ENCODE data around the gene FABP2. TPM values are rescaled to one million over a fixed set of nuclear protein-coding genes. Genes with fewer than 3 reads are reported as not detected.
"Not testable (repeated sequence)": the region's sequence is repeated elsewhere in the genome, so short reads cannot be mapped to it uniquely, and the experiment has no call there.

FABP2 gene
- total RNA-seq, 5 donors from 2014 or later (not counting 1 experiment from before 2014, with no cell fraction given): not detected

- H3K27me3 Mint-ChIP-seq; H3K4me1 ChIP-seq (ENCODE audit: control insufficient read depth in 1 of 2, extremely low read depth in 1 of 2, insufficient read depth in 2 of 2, low read length in 2 of 2); H3K27ac ChIP-seq (ENCODE audit: low read length); ATAC-seq (replicated peaks in 1 of 4); DNase-seq; H3K36me3 ChIP-seq (ENCODE audit: control insufficient read depth in 2 of 2, extremely low read depth in 1 of 2, insufficient read depth in 1 of 2, low read length in 1 of 2); H3K27me3 ChIP-seq (replicated peaks in 1 of 2; ENCODE audit: control insufficient read depth in 2 of 2, extremely low read depth in 1 of 2, insufficient read depth in 2 of 2, low read length in 1 of 2); CTCF ChIA-PET; H3K9me3 Mint-ChIP-seq; H3K4me3 Mint-ChIP-seq; POLR2A ChIA-PET; H3K27ac Mint-ChIP-seq; H3K4me3 ChIP-seq (ENCODE audit: control insufficient read depth in 1 of 2, extremely low read depth in 1 of 2, low read length in 1 of 2); H3K9me3 ChIP-seq; H3K36me3 Mint-ChIP-seq: not testable (repeated sequence)
- H3K4me1 Mint-ChIP-seq: peaks cover 0 to 12% (median 6%) of the 10 kb centered on the region in 3 donors
- 96% methylated on average over 3 of the region's 3 CpGs for WGBS (ENCODE audit: insufficient coverage)
Observed at GRCh38 chr4:119362413-119362812, 40.5 kb upstream of the FABP2 start.

GRCh38 chr4:119359873-119360272 lies 37.9 kb upstream of the FABP2 start:
- H3K9me3 ChIP-seq; ATAC-seq (replicated peaks in 1 of 4); CTCF ChIA-PET; H3K9me3 Mint-ChIP-seq; H3K27me3 Mint-ChIP-seq; H3K4me3 Mint-ChIP-seq; H3K4me1 ChIP-seq (ENCODE audit: control insufficient read depth in 1 of 2, extremely low read depth in 1 of 2, insufficient read depth in 2 of 2, low read length in 2 of 2); H3K27ac ChIP-seq (ENCODE audit: low read length); H3K27me3 ChIP-seq (replicated peaks in 1 of 2; ENCODE audit: control insufficient read depth in 2 of 2, extremely low read depth in 1 of 2, insufficient read depth in 2 of 2, low read length in 1 of 2); H3K4me1 Mint-ChIP-seq; DNase-seq; H3K27ac Mint-ChIP-seq; H3K4me3 ChIP-seq (ENCODE audit: control insufficient read depth in 1 of 2, extremely low read depth in 1 of 2, low read length in 1 of 2); H3K36me3 ChIP-seq (ENCODE audit: control insufficient read depth in 2 of 2, extremely low read depth in 1 of 2, insufficient read depth in 1 of 2, low read length in 1 of 2); H3K36me3 Mint-ChIP-seq: not testable (repeated sequence)
- POLR2A ChIA-PET: interaction anchor here (0.6 to 0.7 kb wide), 2 partner anchors 32 to 102 kb away, joined by 3 to 4 read pairs; no protein-coding TSS in a partner anchor
- WGBS (ENCODE audit: insufficient coverage): no CpG with 5 or more reads among the region's 2 CpGs

- H3K9me3 Mint-ChIP-seq, POLR2A ChIA-PET: not testable (repeated sequence)
Observed at GRCh38 chr4:119356796-119357195, 34.9 kb upstream of the FABP2 start.

GRCh38 chr4:119356041-119356440 lies 34.1 kb upstream of the FABP2 start:
- H3K9me3 Mint-ChIP-seq; H3K4me3 ChIP-seq (ENCODE audit: control insufficient read depth in 1 of 2, extremely low read depth in 1 of 2, low read length in 1 of 2); H3K4me3 Mint-ChIP-seq; H3K27me3 ChIP-seq (replicated peaks in 1 of 2; ENCODE audit: control insufficient read depth in 2 of 2, extremely low read depth in 1 of 2, insufficient read depth in 2 of 2, low read length in 1 of 2); POLR2A ChIA-PET; H3K9me3 ChIP-seq; DNase-seq; H3K27ac ChIP-seq (ENCODE audit: low read length); H3K36me3 ChIP-seq (ENCODE audit: control insufficient read depth in 2 of 2, extremely low read depth in 1 of 2, insufficient read depth in 1 of 2, low read length in 1 of 2); CTCF ChIA-PET; ATAC-seq (replicated peaks in 1 of 4); H3K4me1 Mint-ChIP-seq; H3K36me3 Mint-ChIP-seq; H3K4me1 ChIP-seq (ENCODE audit: control insufficient read depth in 1 of 2, extremely low read depth in 1 of 2, insufficient read depth in 2 of 2, low read length in 2 of 2); H3K27me3 Mint-ChIP-seq; H3K27ac Mint-ChIP-seq: not testable (repeated sequence)
- no CpG with 5 or more reads among the region's 1 CpG for WGBS (ENCODE audit: insufficient coverage)

More at GRCh38 chr4:119356796-119357195, 34.9 kb upstream of the FABP2 start:
- no CpG with 5 or more reads among the region's 1 CpG for WGBS (ENCODE audit: insufficient coverage)
- H3K36me3 Mint-ChIP-seq; H3K27me3 Mint-ChIP-seq; H3K9me3 ChIP-seq; H3K4me3 ChIP-seq (ENCODE audit: control insufficient read depth in 1 of 2, extremely low read depth in 1 of 2, low read length in 1 of 2); ATAC-seq (replicated peaks in 1 of 4); H3K27ac Mint-ChIP-seq; H3K27ac ChIP-seq (ENCODE audit: low read length); DNase-seq; CTCF ChIA-PET; H3K4me1 ChIP-seq (ENCODE audit: control insufficient read depth in 1 of 2, extremely low read depth in 1 of 2, insufficient read depth in 2 of 2, low read length in 2 of 2); H3K4me1 Mint-ChIP-seq; H3K27me3 ChIP-seq (replicated peaks in 1 of 2; ENCODE audit: control insufficient read depth in 2 of 2, extremely low read depth in 1 of 2, insufficient read depth in 2 of 2, low read length in 1 of 2); H3K4me3 Mint-ChIP-seq; H3K36me3 ChIP-seq (ENCODE audit: control insufficient read depth in 2 of 2, extremely low read depth in 1 of 2, insufficient read depth in 1 of 2, low read length in 1 of 2): not testable (repeated sequence)

GRCh38 chr4:119353364-119353763 lies 31.4 kb upstream of the FABP2 start:
- H3K4me3 ChIP-seq (ENCODE audit: control insufficient read depth in 1 of 2, extremely low read depth in 1 of 2, low read length in 1 of 2); H3K4me3 Mint-ChIP-seq; H3K4me1 ChIP-seq (ENCODE audit: control insufficient read depth in 1 of 2, extremely low read depth in 1 of 2, insufficient read depth in 2 of 2, low read length in 2 of 2); H3K9me3 ChIP-seq; H3K36me3 Mint-ChIP-seq; H3K4me1 Mint-ChIP-seq; H3K27me3 Mint-ChIP-seq; H3K27ac ChIP-seq (ENCODE audit: low read length); H3K36me3 ChIP-seq (ENCODE audit: control insufficient read depth in 2 of 2, extremely low read depth in 1 of 2, insufficient read depth in 1 of 2, low read length in 1 of 2); DNase-seq; CTCF ChIA-PET; H3K27me3 ChIP-seq (replicated peaks in 1 of 2; ENCODE audit: control insufficient read depth in 2 of 2, extremely low read depth in 1 of 2, insufficient read depth in 2 of 2, low read length in 1 of 2); H3K27ac Mint-ChIP-seq; ATAC-seq (replicated peaks in 1 of 4); H3K9me3 Mint-ChIP-seq: not testable (repeated sequence)
- POLR2A ChIA-PET: interaction anchor here in 1 of 2 donors (0.6 kb wide), 1 partner anchor 1015 kb away, joined by 3 read pairs; no protein-coding TSS in a partner anchor
- WGBS (ENCODE audit: insufficient coverage): no CpG with 5 or more reads among the region's 3 CpGs

GRCh38 chr4:119348169-119348568 lies 26.2 kb upstream of the FABP2 start:
- H3K4me3 Mint-ChIP-seq; CTCF ChIA-PET; H3K27ac Mint-ChIP-seq; H3K9me3 Mint-ChIP-seq; H3K4me3 ChIP-seq (ENCODE audit: control insufficient read depth in 1 of 2, extremely low read depth in 1 of 2, low read length in 1 of 2); H3K36me3 ChIP-seq (ENCODE audit: control insufficient read depth in 2 of 2, extremely low read depth in 1 of 2, insufficient read depth in 1 of 2, low read length in 1 of 2); H3K4me1 ChIP-seq (ENCODE audit: control insufficient read depth in 1 of 2, extremely low read depth in 1 of 2, insufficient read depth in 2 of 2, low read length in 2 of 2); H3K4me1 Mint-ChIP-seq; H3K9me3 ChIP-seq; DNase-seq; H3K36me3 Mint-ChIP-seq; POLR2A ChIA-PET; H3K27me3 ChIP-seq (replicated peaks in 1 of 2; ENCODE audit: control insufficient read depth in 2 of 2, extremely low read depth in 1 of 2, insufficient read depth in 2 of 2, low read length in 1 of 2); ATAC-seq (replicated peaks in 1 of 4); H3K27ac ChIP-seq (ENCODE audit: low read length); H3K27me3 Mint-ChIP-seq: not testable (repeated sequence)
- WGBS (ENCODE audit: insufficient coverage): no CpG with 5 or more reads among the region's 1 CpG

GRCh38 chr4:119343293-119343692 lies 21.4 kb upstream of the FABP2 start:
- H3K4me1 Mint-ChIP-seq; H3K4me3 Mint-ChIP-seq; H3K27me3 Mint-ChIP-seq; DNase-seq; H3K27me3 ChIP-seq (replicated peaks in 1 of 2; ENCODE audit: control insufficient read depth in 2 of 2, extremely low read depth in 1 of 2, insufficient read depth in 2 of 2, low read length in 1 of 2); H3K36me3 Mint-ChIP-seq; H3K4me1 ChIP-seq (ENCODE audit: control insufficient read depth in 1 of 2, extremely low read depth in 1 of 2, insufficient read depth in 2 of 2, low read length in 2 of 2); H3K4me3 ChIP-seq (ENCODE audit: control insufficient read depth in 1 of 2, extremely low read depth in 1 of 2, low read length in 1 of 2); H3K27ac Mint-ChIP-seq; ATAC-seq (replicated peaks in 1 of 4); H3K27ac ChIP-seq (ENCODE audit: low read length); H3K9me3 ChIP-seq; POLR2A ChIA-PET; H3K9me3 Mint-ChIP-seq; H3K36me3 ChIP-seq (ENCODE audit: control insufficient read depth in 2 of 2, extremely low read depth in 1 of 2, insufficient read depth in 1 of 2, low read length in 1 of 2): not testable (repeated sequence)
- CTCF ChIA-PET: interaction anchor here in 1 of 2 donors (0.7 kb wide), 1 partner anchor 713 kb away, joined by 3 read pairs; no protein-coding TSS in a partner anchor
- no CpG with 5 or more reads among the region's 2 CpGs for WGBS (ENCODE audit: insufficient coverage)

Data from T-cell (primary cell).